CD4-positive, alpha-beta T cell treated with Interleukin-2 at 100 ng/mL for 4 hours (primary cell): ENCODE measurements around the gene STARD7.
A peak's percentile ranks its signal among the peaks of the same experiment; 100 is the strongest.
"Not testable (repeated sequence)": the region's sequence is repeated elsewhere in the genome, so short reads cannot be mapped to it uniquely, and the experiment has no call there.

Experiments used
- DNase-seq: peaks from one replicate; pipeline ENCODE4 v3.0.0-alpha.2; 2020; ENCODE audit warnings: low spot score

STARD7 gene

DNA sequence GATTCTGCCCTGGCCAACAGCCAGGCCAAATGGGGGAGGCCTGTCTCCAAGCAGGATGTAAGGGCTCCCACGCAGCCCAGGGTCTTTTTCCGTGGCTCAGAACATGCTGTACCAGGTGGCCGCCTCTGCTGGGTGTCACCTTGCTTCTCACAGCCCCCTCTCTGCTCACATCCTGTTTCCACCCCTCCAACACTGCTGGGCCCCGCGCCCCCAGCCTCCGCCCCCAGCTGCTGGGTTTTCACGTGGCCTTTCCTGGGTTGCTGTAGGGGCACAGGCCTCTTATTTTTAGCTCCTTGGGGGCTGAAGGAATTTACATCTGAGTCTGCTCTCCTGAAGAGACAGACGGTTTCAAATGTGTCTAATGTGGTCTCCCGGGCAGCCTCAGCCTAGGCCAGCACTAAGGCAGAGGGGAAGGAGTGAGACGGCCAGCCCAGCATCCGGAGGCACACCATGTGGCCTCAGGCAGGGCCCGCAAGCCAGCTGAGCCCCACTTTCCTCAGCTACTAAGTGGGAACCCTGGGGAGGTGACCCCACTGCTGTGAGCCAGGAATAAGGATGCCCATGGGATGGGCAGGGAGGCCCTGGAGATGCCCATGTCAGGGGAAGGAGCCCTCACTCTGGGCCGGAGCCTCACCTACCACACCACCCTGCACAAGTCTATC lies 44.7 kb downstream of the STARD7 start:
- DNase-seq: peak; percentile 44

DNA sequence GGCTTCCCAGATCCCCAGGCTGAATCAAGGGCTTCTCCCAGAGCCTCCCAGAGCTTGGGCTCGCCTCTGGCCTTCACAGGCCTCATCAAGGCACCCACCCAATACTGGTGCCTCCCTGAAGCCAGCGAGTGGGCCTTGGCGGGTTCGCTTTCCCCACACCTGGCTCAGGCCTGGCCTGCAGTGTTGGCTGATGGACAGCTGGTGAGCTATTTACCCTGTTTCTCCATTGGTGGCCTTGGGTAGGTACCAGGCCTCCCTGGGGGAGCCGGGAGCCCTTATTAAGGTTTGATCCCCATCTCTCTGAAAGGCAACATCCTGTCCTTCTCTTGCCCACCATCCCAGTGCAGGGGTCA lies 45.2 kb downstream of the STARD7 start:
- DNase-seq: no peak

DNA sequence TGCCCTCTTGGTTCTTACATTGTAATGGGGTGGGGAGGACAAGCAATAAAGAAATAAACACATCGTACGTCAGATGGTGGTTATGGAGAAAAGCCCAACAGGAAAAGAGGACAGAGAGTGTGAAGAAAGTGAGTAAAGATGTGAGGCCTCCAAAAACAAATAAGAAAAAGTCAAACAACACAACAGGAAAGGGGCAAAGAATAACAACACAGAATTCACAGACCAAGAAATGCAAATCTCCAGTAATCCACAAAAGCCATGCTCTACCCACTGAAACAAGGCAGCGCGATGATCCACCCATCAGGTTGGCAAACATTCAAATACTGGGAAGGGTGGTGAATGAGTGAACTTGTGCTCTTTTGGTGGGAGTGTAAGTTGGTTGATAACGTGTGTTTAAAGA lies 46.7 kb downstream of the STARD7 start:
- DNase-seq: no peak

DNA sequence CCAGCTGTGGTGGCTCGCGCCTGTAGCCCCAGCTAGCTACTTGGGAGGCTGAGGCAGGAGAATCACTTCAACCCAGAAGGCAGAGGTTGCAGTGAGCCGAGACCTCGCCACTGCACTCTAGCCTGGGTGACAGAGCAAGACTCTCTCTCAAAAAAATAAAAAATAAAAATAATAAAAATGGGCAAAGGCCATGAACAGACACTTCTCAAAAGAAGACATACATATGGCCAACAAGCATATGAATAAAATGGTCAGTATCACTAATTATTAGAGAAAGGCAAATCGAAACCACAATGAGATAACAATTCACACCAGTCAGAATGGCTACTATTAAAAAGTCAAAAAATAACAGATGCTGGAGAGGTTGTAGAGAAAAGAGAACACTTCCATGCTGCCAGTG lies 48.3 kb downstream of the STARD7 start:
- not testable (repeated sequence) for DNase-seq

DNA sequence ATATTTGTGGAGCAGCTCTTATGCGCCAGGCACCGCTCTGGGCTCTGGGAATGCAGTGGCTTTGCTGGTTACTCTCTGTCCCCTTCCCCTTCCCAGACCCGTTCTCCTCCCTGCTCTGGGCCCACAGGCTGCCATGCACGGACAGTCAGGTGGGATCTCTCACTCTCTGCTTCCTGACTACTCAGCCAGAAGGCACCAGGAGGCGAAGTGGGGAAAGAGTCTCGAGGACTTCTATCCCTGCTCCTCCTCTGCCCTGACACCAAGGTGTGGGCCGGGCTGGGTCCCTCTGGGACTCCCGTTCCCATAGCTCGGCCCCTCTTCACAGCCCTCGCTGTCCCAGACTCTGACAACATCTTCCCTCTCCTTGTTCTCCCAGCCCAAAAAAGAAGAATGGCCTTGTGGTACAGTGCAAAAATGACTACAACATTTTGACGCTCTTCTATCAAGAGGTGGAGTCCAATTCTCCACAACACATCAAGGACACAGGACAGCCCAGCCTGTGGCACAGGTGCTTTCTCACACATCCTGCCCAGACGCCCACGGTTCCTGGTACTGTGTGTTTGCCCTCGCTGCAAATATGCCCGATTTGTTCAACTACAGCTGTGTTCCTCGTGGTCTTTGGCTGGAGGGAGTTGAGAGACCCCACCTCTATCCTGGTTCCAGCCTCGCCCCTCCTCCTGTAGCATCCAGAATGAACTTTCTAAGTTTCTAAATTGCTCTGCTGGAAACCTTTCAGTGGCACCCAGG lies 49.4 kb downstream of the STARD7 start:
- DNase-seq: peak; percentile 48

DNA sequence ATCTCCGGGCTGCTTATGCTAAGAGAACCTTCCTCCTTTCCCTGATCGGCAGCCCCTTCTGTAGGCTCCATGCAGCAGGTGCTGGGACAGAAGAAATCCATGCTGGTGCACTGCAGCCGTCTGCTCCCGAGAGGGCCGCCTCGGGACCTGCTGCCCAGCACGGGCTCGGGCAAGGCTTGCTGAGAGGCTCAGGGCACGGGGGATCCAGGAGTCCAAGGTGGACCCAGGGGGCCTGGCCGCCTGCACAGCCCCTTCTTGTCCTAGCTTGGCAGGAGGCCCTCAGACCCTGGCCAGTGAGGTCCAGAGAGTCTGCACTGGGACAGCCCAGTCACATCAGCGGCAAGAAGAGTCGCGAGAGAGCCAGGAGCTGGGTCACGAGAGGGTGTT lies 50.1 kb downstream of the STARD7 start:
- DNase-seq: no peak

DNA sequence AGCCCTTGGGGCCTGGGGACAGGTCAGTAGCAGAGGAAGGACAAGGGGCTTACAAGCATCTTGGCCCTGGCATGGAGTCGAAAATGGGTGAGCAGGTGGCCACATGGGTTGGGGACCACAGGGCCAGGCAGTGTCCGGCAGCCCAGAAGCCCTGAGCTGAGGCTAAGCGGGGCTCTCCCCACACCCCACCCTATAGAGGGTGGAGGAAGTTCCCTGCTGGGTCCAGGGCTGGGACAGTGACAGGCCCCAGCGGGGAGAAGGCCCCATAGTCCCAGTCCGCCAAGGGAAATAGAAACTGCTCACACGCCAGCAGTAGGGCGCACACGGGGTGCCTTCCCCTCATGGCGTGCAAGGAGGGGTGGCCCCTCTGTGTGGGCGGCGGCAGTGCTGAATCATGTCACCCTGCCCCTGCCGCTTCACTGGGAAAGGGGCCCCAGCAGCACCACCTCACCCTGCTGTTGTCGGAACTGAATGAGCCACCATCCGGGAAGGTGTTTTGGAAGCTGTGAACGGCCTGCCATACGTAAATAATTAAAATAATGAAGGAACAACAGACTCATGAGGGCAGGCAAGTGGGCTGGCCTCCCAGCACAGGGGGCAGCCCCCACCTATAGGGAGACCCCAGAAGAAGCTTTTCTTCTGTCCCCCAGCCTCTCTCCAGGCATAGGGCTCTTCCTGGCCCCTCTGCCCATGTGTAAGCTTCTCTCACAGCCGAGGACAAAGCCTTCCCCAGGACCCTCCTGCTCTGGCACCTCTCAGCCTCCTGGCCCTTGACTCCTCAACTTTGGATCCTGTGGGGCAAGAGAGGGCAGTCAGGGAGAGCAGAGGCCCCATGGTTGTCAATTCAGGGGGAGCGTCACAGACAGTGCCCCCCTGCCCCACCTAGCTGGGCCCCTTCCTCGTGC lies 50.7 kb downstream of the STARD7 start:
- DNase-seq: peak; percentile 80

DNA sequence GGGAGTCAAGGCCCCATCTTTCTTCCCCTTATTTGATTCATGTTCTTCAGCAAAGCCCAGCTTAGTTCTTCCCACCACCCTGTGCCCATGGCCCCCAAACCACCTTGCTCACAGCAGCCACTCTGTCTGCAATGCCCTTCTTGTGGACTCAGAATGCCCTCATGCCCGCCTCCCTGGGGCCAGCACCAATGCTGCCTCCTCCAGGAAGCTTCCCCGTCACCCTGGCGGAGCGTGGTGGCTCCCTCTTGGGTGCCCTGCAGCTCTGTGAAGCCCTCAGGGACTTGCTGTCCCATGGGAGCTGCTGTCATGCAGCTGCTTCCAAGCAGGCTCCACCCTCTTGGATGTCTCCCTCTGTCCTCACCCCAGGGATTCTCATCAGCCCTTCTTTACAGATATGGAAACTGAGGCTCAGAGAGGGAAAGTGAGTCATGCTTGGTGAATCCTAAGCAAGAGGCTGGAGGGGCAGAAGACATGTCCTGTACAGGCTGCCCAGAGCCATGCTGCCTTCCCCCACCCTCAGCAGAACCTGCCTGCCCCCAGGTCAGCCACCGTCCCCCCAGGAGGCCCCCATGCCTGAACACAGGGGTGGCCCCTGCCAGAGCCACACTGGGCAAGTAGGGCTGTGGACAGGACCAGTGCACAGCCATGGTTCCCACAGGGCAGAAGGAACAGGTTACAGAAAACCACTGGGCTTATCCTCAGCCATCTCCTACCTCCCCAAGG lies 51.5 kb downstream of the STARD7 start:
- DNase-seq: no peak

DNA sequence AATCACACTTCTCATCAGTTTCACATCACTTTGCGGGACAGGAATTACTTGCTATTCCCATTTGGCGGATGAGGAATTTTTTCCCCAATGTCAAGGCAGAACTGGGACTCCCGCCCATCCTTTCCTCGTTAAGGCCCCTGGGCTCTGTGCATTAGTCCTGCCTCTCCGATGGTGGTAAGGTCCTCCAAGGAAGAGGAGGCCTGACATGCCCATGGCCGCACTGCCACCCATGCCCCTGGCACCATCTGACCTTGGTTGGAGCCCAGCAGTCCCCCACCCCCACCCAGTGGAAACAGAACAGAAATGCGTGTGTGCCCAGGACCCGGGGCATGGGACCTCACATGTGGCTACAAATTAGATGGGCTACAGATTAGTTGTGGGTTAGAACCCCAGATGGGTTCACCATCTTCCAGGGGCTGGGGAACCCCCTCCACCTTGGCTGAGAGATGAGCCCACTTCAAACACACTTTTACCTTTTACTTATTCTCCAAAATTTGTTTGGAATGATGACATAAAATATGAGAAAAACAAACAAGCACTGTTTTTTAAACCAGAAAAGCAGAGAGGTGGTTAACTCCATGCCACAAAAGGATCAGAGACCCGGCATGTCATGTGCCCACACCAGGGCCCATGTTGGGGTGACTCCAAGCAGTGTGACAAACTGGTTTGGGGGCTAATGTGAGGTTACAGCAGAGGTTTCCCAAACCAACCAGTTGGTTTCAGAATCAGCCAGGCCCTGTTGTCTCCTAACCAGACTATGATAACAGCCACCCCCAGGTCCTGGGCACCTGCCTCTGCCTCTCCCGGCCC lies 52.4 kb downstream of the STARD7 start:
- DNase-seq: peak; percentile 32

DNA sequence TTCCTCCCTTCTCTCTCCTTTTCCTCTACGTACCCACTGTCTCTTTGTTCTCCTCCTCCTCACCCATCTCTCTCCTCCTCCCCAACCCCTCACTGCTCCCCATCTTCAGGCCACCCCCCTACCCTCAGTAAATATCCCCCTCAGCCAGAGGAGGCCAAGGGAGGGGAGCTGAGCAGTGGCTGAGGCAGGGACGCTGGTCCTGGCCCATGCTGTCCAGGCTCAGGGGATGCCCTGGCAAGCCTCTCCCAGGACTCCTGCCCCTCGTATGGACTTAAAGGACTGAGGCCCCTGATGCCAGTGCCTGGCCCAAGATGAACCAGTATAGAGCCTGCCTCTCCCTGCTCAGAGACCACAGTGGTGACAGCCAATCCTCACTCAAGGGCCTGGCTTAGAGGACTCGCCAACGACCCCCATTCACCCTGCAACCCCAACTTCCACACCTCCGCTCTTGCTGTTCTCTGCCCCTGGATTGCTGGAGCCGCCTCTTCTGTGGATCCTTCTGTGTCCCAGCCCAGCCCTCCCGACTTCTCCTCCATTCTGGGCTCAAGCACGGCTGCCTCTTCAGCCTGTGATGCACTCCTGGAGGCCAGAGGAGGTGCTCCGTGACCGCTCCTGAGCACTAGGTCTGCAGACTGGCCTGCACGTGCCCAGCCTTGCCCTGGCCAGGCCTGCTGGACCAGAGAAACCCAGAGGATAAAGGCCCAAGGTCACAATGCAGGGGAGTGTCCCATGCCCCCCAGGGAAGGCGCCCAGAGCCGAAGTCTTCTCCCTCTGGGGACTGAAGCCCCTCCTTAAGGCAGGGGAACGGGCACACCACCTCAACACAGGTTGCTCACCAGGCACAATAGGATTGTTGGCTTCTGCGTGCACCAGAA lies 53.9 kb downstream of the STARD7 start:
- DNase-seq: no peak

DNA sequence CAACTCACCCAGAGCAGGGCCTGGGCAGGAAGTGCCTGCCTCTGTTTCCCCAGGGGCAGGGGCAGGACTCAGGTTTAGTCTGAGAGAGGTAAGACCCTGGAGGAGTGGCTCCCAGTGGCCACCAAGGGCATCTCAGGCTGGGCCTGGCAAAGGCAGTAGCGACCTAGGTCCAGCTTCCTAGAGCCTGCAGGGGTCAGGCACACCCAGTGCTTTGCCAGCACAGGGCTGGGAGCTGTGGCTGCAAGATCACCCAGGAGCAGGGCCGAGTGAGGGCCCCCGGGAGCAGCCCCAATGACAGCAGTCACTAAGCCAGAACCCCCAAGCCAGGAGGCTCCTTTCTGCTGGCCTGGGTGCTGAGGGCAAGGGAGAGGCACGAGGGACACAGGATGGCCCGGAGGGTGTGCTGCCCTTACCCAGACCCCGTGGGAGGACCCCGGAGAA lies 54.6 kb downstream of the STARD7 start:
- no peak for DNase-seq

DNA sequence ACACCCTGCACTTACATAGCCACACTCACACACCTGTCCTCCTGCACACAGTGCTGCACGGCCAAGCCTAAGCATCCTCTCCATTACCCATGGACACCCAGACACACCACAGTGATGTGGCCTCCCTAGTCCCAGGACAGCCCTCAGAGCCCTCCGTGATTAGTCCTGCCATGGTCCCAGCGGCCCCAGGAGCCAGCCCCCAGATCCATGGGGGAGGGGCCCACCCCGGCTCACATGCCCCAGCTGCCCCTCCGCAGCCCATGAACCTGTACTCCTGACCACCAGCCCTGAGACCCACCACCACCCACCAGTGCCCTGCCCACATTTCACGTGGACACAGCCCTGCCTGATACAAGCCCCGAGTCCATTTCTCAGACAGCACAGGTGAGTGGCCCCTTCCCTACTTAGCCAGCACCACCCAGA lies 55.3 kb downstream of the STARD7 start:
- no peak for DNase-seq

DNA sequence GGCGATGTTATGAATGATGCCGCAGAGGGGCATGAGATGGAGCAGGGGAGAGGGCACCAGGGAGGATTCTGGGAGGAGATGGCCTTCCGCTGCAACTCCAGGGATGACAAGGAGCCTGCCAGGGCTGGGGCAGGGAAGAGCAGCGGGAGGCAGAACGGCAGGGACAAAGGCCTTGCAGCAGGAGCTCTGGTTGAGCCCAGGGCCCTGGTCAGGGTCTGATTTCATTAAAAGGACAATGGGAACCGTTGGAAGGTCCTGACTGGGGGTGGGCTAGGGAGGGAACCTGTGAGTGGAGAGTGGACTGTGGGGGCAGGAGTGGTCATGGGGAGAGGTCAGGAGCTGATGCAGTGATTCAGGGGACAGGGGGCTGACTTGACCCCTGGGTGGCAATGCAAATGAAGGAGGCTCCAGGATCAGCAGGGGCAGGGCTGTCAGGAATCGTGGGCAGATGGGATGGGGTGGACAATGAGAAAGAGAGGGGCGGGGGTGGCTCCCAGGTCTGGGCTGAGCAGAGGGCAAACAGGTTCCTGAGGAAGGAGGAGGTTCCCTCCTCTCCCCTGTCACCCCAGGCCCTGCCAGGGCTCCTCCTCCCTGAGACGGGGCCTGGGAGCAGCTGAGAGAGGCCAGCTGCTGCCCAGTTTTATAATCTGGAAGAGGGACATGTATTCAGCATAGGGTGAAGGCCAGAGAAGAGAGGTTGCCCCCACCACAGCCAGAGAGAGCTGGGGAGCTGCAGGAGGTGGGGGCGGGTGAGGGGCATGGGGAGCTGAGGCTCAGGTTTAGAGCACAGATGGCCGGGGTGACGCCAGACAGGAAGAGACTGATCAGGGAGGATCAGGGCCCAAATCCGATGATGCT lies 56.1 kb downstream of the STARD7 start:
- DNase-seq: no peak

DNA sequence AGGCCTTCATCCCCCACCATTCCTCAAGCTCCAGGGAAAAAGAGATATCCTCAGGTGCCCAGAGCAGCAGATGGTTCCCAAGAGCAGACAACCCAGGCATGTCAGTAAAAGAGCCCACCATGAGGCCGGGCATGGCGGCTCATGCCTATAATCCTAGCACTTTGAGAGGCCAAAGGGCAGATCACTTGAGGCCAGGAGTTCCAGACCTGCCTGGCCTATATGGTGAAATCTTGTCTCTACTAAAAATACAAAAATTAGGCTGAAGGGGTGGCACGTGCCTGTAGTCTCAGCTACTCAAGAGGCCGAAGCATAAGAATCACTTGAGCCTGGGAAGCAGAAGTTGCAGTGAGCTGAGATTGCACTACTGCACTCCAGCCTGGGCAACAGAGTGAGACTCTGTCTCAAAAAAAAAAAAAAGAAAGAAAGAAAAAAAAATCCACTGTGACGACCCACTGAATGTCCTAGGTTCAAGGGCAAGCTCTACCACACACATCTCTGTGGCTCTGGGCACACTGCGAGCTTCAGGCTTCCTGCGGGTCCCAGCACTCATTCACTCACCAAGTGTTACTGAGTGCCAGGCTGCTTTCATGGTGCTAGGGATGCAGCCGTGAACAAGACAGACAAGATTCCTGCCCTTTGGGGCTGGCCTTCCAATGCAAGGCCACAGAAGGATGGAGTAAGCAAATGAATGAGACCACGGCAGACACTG lies 56.9 kb downstream of the STARD7 start:
- no peak for DNase-seq

DNA sequence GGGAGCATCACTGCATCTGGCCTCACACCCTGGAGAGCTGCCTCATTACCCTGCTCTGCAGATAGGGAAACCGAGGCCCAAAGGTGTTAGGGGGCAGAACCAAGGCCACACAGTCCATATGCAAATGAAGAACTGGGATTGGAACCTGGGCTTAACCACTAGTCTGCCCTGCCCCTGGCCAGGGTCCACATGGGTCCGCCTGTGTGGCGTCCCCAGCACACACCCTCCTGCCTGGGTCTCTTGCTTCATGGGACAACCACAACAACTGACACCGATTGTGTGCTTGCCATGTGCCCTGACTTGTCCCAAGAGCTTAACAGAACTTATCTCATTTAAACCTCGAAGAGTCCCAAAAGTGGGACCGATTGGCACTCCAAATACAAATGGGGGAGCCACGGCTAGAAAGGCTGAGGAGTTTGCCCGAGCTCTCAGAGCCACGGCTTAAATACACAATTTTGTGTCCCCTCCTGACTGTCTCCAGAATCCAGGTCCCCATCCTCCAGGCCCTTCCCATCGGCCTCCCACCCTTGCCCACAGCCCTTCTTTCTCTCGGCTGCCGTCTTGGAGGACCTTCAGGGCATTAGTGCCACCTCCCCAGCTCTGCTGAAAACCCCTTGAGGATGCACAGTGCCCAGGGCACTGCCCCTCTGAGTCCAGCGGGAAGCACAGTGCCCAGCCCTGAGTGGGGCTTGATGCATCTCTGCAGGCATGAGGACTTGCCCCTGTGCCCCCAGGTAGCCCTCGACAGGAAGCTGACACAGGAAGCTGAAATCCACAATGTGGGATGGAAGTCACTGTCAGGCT lies 57.6 kb downstream of the STARD7 start:
- no peak for DNase-seq

DNA sequence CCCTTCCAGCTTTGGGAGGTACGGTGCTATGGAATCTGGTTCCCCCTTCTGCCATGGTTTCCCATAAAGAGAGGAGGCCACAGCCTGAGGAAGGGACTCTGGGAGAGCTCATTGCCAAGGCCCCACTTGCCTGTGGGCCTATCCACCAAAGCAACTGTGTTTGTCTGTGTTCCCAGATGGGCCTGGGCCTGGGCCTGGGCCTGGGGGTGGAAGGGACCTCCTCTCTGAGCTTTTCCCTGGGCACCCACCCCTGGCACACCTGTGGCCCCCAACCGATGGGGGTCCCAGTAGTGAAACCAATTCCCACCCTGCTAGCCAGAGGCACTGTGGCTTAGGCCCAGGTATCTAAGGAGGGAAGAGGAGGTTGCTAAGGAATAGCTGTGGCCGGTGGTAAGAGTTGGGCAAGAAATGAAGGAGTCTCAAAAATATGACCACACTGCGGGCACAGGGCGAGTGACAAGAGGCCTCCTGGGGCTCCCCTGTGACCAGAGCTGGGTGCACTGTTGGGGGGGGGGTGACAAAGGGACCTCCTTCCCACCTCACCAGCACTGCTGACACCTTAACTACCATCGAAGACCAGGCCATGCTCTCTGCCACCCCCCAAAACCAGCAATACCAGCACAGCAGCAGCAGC lies 58.5 kb downstream of the STARD7 start:
- DNase-seq: no peak
